OCI-LY3 (cell line): Measurements from ENCODE around the gene OR4E1.

ENCODE experiments used
- CTCF ChIP-seq: fragments of 200-600, 300-600 bp; sonication (generic); IDR thresholded peaks from 2 replicates; pipeline ENCODE4 v1.5.1; 2014; ENCODE audit warnings: antibody characterized with exemption, low read length, low read depth
- EZH2phosphoT487 ChIP-seq: fragments of 200-600 bp; shearing (Covaris generic); IDR thresholded peaks from 2 replicates; pipeline ENCODE4 v1.6.1; 2018; ENCODE audit warnings: antibody characterized with exemption, mixed run types, low read depth

GRCh38 chr14:21702316-21702715 lies 28.7 kb upstream of the OR4E1 start:
- TF ChIP-seq CTCF (no peak), EZH2phosphoT487 (no peak)
